ENCODE results near the gene SFXN1. TPM values are rescaled to one million over a fixed set of nuclear protein-coding genes. Genes with fewer than 3 reads are reported as not detected.

Gene SFXN1
- total RNA-seq, 1 experiment from 2014 or later = 61.4 TPM

- CTCF ChIA-PET = no interaction called here
- no peak overlapping the region for H2AFZ ChIP-seq
- H3K4me3 ChIP-seq = no peak overlapping the region
- H4K20me1 ChIP-seq (ENCODE audit: insufficient read depth) = no peaks in the 10 kb centered on the region
- no peaks in the 10 kb centered on the region for H3K9me3 ChIP-seq (ENCODE audit: insufficient read depth, low read depth)
- no peaks in the 10 kb centered on the region for H3K36me3 ChIP-seq (ENCODE audit: low read depth)
- no peak overlapping the region for H3K4me2 ChIP-seq
- POLR2A ChIA-PET (ENCODE audit: unreplicated experiment) = no interaction called here
- H3K27me3 ChIP-seq (ENCODE audit: insufficient read depth, low read depth) = peaks cover 60% of the 10 kb centered on the region
- H3F3A ChIP-seq (ENCODE audit: insufficient read depth, low read depth) = no peaks in the 10 kb centered on the region
- H3K27ac ChIP-seq = no peak overlapping the region
- no peak for DNase-seq
- peaks cover 7% of the 10 kb centered on the region for H3K4me1 ChIP-seq (replicated peaks; ENCODE audit: insufficient read depth)
- peaks cover 15% of the 10 kb centered on the region for H3K79me2 ChIP-seq (ENCODE audit: low read depth)
- no TSS peak for BruUV-seq (replicated peaks)
- TF ChIP-seq CTCF (conservative IDR thresholded peaks at IDR 0.05) (no peak), EZH2 (IDR thresholded peaks at IDR 0.05; ENCODE audit: low read depth) (no peak)
- H3K9me2 ChIP-seq (ENCODE audit: insufficient read depth) = no peaks in the 10 kb centered on the region
- intact Hi-C loops (cut with micrococcal nuclease; ENCODE audit: unreplicated experiment) = no loop called here
These were observed 3.1 kb upstream of the SFXN1 start for GRCh38 chr5:175475248-175475647.

GRCh38 chr5:175477440-175477839 is 920 bp upstream of the SFXN1 start:
- TF ChIP-seq CTCF (conservative IDR thresholded peaks at IDR 0.05) = no peak
- no peak for TF ChIP-seq EZH2 (IDR thresholded peaks at IDR 0.05; ENCODE audit: low read depth)
- Histone ChIP-seq H3K9me2 (ENCODE audit: insufficient read depth) (no peaks in the 10 kb centered on the region), H3K4me3 (no peak overlapping the region), H3K27ac (no peak overlapping the region), H2AFZ (no peak overlapping the region), H3K4me1 (replicated peaks; ENCODE audit: insufficient read depth) (peaks cover 7% of the 10 kb centered on the region), H3K9me3 (ENCODE audit: insufficient read depth, low read depth) (no peaks in the 10 kb centered on the region), H3K4me2 (no peak overlapping the region), H3K36me3 (ENCODE audit: low read depth) (no peaks in the 10 kb centered on the region), H3F3A (ENCODE audit: insufficient read depth, low read depth) (no peaks in the 10 kb centered on the region), H3K79me2 (ENCODE audit: low read depth) (peaks cover 37% of the 10 kb centered on the region), H4K20me1 (ENCODE audit: insufficient read depth) (peaks cover 2% of the 10 kb centered on the region; the same call in 1 of the 2 replicates), H3K27me3 (ENCODE audit: insufficient read depth, low read depth) (peaks cover 42% of the 10 kb centered on the region)
- DNase-seq = no peak
- intact Hi-C loops (cut with micrococcal nuclease; ENCODE audit: unreplicated experiment) = no loop called here
- ChIA-PET CTCF (no interaction called here), POLR2A (ENCODE audit: unreplicated experiment) (no interaction called here)
- no TSS peak for BruUV-seq (replicated peaks)

- H3K4me2 ChIP-seq = peak overlapping the region; percentile 79
These were observed 364 bp upstream of the SFXN1 start for GRCh38 chr5:175478008-175478383.

More at GRCh38 chr5:175478008-175478383, 364 bp upstream of the SFXN1 start:
- Histone ChIP-seq H3K9me3 (ENCODE audit: insufficient read depth, low read depth) (no peaks in the 10 kb centered on the region), H3F3A (ENCODE audit: insufficient read depth, low read depth) (no peaks in the 10 kb centered on the region), H4K20me1 (ENCODE audit: insufficient read depth) (peaks cover 3% of the 10 kb centered on the region; the same call in 1 of the 2 replicates), H3K4me3 (peak overlapping the region; percentile 98), H2AFZ (peak overlapping the region; percentile 96), H3K9me2 (ENCODE audit: insufficient read depth) (no peaks in the 10 kb centered on the region), H3K79me2 (ENCODE audit: low read depth) (peaks cover 42% of the 10 kb centered on the region), H3K36me3 (ENCODE audit: low read depth) (no peaks in the 10 kb centered on the region), H3K4me1 (replicated peaks; ENCODE audit: insufficient read depth) (peaks cover 7% of the 10 kb centered on the region), H3K27ac (no peak overlapping the region), H3K27me3 (ENCODE audit: insufficient read depth, low read depth) (peaks cover 36% of the 10 kb centered on the region)
- no peak for DNase-seq
- ChIA-PET CTCF (no interaction called here), POLR2A (ENCODE audit: unreplicated experiment) (interaction anchor here (0.6 to 0.8 kb wide), 3 partner anchors 41 to 1718 kb away, joined by 5 to 9 read pairs (median 6); no protein-coding TSS in a partner anchor)
- intact Hi-C loops (cut with micrococcal nuclease; ENCODE audit: unreplicated experiment) = no loop called here
- BruUV-seq (replicated peaks) = no TSS peak
- no peak for TF ChIP-seq CTCF (conservative IDR thresholded peaks at IDR 0.05)
- no peak for TF ChIP-seq EZH2 (IDR thresholded peaks at IDR 0.05; ENCODE audit: low read depth)
